Activated CD4-positive, CD25-positive, alpha-beta regulatory T cell (primary cell): Measurements from ENCODE around the gene ZNF774.
"Not testable (repeated sequence)": the region's sequence is repeated elsewhere in the genome, so short reads cannot be mapped to it uniquely, and the experiment has no call there.

ENCODE experiments used
- DNase-seq, 4 experiments: peaks; one replicate each; lab custom pipeline; 2025; lab: John Stamatoyannopoulos, UW

The ZNF774 gene

GRCh38 chr15:90347431-90348065 lies 4.5 kb upstream of the ZNF774 start:
- DNase-seq, result not testable (repeated sequence)

- DNase-seq, result no peak
Observed at GRCh38 chr15:90348456-90348855, 3.6 kb upstream of the ZNF774 start.

DNA sequence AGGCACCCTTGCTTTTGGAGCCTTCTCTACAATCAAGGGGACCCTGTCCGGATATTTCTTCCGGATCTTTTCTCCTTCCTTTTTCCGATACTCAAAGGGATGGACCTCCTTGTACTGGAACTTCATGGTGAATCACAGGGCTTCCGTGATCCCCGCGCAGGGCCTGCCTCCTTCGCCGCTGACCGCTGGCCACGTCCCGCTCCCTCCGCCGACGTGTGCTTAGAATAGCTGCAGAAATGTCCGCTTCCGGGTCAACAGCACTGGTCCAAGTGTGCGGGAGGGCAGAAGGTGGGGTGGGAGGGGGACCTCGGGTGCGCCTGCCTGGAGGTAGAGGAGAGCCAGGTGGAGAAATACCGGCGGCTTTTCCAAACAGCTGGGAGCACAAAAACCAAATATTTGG lies 3.0 kb upstream of the ZNF774 start:
- DNase-seq, result no peak

GRCh38 chr15:90349821-90350220 lies 2.3 kb upstream of the ZNF774 start:
- DNase-seq, result no peak

- no peak for DNase-seq
Observed at GRCh38 chr15:90351479-90352106, 491 bp upstream of the ZNF774 start.

DNA sequence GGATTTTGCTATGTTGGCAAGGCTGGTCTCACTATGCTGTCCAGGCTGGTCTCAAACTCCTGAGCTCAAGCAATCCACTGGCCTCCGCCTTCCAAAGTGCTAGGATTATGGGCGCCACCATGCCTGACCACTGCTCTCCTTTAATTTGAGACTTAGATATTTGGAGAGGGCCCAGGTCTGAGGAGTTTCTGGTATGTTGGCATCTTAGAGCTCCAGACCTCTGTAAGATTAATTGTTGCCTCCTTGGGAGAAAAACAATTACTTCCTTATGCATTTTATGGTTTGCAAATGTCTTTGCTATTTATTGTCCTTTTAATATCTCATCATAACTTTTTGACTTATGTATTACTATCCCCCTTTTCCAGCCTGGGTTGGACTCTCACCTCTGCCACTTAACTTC lies 2.9 kb downstream of the ZNF774 start:
- DNase-seq, result no peak

GRCh38 chr15:90358124-90359033 lies 6.3 kb downstream of the ZNF774 start:
- no peak for DNase-seq

DNA sequence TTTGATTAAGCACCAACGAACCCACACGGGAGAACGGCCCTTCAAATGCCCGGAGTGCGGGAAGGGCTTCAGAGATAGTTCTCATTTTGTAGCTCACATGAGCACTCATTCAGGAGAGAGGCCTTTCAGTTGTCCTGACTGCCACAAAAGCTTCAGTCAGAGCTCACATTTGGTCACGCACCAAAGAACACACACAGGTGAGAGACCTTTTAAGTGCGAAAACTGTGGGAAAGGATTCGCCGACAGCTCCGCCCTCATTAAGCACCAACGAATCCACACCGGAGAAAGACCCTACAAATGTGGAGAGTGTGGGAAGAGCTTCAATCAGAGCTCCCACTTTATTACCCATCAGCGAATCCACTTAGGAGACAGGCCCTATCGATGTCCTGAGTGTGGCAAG lies 8.7 kb downstream of the ZNF774 start:
- DNase-seq, result no peak

- no peak for DNase-seq
Observed at GRCh38 chr15:90362936-90363212, 10.8 kb downstream of the ZNF774 start.

DNA sequence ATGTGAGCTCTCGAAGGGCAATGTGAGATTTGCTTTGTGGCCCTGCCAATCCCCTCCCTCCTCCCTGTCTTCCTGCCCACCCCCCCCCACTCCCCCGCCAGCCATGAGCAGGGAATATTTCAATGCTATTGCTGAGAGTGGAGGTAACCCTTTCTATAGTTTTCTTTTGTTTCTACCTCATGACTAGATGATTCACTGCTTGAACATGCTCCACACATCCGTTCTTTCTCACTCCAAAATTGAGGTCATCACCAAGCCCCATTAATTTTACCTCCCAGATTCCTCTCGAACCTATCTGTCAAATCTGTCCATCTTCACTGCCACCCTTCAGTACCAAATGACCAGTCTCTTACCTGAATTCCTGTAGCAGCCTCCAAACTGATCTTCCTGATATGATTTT lies 12.2 kb downstream of the ZNF774 start:
- no peak for DNase-seq

DNA sequence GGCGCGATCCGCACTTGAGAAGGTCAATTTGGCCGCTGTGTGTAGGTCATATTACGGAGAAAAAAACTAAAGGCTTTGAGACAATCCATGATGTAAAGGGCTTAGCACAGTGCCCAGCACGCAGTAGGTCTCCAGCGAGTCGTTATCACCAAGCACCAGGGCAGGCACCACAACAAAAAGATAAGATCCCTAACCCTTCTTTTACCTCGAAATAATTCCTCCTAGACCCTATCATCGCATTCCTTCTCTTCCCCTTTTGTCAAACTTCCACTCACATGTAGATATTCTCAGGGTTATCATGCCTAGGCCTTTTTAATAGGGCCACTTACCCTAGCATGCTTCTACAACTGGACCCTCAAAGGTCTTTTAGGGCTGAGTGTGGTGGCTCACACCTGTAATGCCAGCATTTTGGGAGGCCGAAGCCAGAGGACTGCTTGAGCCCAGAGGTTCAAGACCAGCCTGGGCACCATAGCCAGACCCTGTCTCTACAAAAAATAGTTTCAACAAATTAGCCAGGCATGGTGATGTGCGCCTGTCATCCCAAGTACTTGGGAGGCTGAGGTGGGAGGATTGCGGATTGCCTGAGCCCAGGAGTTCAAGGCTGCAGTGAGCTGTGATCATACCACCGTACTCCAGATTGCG lies 13.5 kb downstream of the ZNF774 start:
- DNase-seq, result no peak

DNA sequence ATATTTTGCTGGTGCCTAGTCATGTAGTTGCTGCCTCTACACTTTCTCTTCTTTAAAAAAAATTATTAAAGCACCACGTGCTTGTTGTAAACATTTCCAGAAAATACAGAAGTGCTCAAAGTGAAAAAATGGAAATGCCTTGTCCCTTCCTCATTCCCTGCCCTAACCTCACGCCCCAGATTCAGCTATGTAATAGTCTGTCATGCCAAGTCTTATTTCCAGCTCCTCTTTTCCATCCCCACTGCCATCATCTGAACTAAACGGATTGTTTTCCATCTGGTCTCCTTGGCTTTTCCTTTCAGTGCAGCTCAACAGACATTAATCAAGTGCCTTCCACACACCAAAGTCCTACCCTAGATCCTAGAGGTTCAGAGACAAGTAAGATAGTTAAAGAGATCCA lies 15.5 kb downstream of the ZNF774 start:
- DNase-seq, result no peak

DNA sequence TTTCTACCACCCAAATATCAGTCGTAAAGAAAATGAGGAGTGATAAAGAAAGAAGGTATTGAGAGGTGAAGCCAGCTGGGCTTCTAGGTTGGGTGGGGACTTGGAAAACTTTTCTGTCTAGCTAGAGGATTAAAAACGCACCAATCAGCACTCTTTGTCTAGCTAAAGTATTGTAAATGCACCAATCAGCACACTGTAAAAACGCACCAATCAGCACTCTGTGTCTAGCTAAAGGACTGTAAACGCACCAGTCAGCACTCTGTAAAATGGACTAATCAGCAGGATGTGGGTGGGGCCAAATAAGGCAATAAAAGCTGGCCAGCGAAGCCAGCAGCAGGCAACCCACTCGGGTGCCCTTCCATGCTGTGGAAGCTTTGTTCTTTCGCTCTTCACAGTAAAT lies 23.0 kb downstream of the ZNF774 start:
- DNase-seq, result no peak

DNA sequence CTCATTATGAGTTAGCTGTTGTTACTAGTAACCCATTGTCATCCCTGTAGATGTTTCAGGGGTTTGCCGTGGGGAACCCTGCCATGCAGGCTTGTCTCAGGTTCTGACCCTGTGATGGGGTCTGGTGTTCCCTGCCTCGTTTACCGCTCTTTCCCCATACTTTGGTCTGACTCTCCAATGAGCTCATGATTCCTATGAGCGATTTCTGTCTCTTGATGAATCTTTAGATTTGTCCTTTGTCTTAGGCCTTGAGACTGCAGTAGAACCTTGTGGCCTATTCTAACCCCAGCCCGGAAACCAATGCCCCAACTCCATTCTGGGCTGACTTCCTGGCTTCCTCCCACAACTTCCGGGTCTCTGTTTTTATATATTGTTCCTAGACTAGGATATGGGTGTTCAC lies 24.7 kb downstream of the ZNF774 start:
- peak in 3 of 4 experiments; percentile 5 to 12 (median 11) for DNase-seq

DNA sequence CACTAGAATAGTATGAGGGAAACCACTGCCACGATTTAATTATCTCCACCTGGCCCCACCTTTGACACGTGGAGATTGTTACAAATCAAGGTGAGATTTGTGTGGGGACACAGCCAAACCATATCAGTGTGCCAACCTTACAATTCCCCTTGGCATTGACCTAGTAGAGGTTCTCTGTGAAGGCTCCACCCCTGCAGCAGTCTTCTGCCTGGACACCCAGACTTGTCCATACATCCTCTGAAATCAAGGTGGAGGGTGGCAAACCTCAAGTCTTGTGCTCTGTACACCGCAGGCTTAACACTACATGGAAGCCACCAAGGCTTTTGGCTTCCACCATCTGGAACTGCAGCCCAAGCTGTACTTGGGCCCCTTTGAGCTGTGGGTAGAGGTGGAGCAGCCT lies 27.2 kb downstream of the ZNF774 start:
- no peak for DNase-seq

GRCh38 chr15:90381515-90381914 lies 29.4 kb downstream of the ZNF774 start:
- no peak for DNase-seq

DNA sequence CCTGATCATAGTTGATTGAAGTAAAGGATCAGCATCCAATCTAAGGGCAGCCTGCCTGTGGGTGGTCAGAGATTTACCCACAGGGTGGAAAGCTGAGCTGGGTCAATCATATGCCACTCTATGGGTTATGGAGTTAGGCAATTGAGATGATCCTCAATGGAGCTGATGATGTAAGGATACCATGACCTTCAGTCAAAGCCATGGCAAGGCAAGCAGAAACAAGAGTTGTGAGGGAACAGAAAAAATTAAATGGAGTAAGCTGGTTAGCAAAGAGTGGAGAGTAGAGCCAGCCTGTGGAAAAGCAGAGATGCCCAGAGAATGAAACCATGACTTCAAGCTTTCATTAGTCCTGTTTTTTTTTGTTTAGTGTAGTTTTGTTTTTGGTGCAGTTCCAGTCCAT lies 30.2 kb downstream of the ZNF774 start:
- DNase-seq, result no peak

DNA sequence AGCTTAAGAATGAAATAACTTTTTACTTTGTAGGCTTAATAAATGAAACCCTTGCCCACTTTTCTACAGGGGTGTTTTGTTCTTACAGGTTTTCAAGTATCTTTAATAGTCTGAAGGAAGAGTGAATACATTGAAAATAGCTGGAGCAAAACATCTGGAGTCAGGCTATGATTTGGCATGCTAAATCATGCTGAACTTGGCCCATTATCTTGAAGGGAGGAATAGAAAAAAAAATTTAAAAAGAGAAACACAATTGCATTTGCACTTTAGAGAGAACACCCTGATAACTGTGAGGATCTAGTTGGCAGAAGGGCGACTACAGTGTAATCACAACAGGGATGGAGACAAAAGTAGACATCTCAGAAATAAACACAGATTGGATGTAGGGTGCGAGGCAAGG lies 34.1 kb downstream of the ZNF774 start:
- DNase-seq, result no peak

DNA sequence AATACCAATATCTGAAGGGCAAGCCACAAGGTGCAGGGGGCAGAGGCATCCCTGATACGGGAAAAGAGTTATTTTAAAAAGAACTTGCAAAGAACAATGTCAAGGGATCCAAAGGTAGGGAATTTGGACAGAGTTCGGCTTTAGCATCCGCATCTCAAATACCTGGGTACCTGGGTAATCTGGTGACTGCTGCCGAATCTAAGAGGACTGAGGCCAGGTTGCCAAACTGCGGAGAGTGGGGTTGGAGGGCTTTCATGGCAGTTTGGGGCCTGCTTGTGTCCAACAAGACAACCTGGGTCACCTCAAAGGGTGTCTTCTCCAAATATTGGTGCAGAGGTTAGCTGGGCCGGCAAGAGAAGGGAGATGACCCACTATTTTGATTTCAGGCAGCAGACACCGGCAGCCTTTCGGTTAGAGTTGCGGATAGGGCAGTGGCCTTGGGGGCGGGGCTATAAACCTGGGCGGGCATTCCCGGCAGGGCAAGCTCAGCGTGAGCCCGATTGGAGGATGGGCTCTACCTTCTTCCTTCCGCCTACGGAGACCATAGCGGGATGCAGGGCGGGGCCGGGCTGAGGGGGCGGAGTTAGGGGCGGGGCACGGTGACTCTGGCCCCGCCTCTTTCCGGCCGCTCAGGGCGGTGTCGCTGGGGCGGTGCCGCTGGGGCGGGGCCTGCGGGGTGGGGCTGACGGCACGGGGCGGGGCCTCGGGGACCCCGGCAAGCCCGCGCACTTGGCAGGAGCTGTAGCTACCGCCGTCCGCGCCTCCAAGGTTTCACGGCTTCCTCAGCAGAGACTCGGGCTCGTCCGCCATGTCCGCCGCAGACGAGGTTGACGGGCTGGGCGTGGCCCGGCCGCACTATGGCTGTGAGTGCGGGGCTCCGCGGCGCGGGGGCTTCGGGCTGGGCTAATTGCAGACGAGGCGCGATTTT lies 35.7 kb downstream of the ZNF774 start, which contains the start of gene IQGAP1:
TSS of gene IQGAP1 (plus strand) at position 709 of the 928 bp plus-strand sequence. CDS start at position 809, 100 bp downstream.
- peak; percentile 90 to 100 (median 93) for DNase-seq

GRCh38 chr15:90388462-90389380 lies 36.6 kb downstream of the ZNF774 start:
- DNase-seq, result peak; percentile 28 to 48 (median 32)
